RCC 7860 (cell line): ENCODE results near the gene IL17RA.

Source experiments
- DNase-seq: peaks from one replicate; pipeline ENCODE4 v3.0.0-alpha.2; 2015; ENCODE audit warnings: low spot score
- FAIRE-seq: peaks from 2 replicates; lab custom pipeline; 2012; peaks lifted over from hg19 to GRCh38; lab: Jason Lieb, UNC

Gene IL17RA

DNA sequence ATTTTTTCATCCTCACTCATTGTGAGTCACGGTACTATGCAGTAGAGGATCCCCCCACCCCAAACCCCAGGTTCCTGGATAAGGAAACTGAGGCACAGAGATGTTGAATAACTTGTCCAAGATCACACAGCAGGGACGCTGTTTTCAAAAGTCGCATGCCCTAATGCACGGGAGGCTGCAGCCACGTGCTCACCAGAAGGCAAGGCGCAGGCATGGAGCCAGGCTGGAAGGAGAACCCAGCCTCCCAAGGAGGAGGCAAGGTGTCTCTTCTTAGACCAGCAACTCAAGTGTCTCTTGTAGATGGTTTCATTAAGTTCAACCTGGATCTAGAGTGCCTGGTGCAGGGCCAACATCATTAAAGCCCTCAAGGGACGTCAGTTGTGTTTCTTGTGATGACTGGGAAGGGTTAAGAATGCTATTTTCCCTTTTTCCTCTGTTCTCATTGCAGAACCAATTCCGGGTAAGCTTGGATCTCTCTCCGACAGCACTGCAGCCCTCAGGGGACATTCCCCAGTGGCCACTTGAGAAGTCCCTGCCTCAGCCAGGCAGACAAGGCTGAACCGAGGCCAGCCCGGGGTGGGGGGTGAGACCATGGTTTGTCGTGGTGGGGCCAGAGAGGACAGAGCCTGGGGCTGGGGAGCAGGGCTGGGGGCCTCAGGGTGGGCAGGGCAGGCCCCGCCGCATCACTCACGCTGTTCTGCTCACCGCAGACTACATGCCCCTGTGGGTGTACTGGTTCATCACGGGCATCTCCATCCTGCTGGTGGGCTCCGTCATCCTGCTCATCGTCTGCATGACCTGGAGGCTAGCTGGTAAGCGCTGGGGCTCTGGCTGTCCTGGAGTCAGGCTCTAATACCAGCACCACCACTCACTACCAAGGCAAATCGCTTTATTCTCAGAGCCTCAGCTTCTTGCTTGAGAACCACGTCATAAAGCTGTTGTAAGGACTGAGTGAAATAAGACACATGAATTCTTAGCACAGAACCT, 20.6 kb downstream of the IL17RA start:
- DNase-seq (no peak), FAIRE-seq (no peak)

DNA sequence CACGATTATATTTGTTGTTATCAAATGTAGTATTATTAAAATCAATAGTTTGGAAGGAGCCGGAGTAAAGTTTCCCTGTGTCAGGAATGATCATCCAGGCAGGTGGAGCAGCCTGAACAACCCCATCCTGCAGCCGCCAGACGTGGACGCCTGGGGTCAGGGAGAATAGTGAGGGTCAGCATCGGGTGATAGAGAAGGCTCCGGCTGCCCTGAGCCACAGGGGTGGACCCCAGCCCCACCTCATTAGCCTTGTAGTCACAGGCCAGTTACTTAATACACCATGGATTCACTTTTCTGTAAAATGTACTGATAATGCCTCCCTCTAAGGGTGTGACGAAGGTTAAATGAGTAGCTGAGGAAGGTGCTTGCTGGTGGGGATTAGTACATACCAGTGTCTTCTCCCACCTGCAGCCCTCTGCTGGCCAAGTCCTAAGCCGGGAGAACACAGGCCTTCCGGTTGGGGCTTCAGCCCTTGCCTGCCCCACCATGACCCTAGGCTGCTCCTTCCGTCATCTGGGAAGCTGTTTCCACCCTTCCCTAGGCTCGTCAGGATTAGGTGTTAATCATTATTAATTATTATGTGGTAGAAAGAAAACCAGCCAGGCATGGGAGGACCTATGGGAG, 21.5 kb downstream of the IL17RA start:
- FAIRE-seq (no peak), DNase-seq (no peak)

DNA sequence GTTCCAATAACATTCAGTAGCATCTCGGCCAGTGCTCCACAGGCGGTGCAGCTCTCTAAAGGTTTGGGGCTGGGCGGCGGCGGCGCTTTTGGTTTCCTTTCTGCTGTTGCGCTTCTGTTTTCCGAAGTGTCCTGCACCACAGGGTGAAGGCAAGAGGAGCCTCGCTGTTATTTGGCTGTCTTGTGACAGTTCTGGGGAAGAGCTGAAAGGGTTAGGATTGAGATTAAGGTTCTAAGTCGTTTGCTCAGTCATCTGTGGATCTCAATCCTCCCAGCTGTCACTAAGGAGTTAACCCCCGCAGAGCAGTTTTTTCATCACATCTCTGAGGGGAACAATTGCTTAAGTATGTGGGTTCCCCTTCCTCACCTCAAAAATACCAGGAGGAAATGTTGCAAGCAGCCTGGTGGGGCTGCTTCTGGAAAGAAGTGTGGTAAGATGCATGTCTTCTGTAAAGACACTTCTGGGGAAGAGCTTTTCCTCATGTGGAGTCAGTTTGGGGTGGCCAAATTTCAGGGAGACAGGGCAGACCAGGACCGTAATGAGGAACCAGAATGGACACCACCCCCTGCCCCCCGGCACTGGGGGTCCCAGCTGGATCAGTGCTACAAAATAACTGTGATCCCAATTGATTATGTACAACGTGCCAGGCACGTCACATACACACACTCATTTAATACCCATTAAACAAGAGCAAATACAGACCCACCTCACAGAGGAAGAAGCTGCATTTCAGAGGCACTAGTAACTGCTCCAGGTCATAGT, 22.2 kb downstream of the IL17RA start:
- FAIRE-seq = no peak

DNA sequence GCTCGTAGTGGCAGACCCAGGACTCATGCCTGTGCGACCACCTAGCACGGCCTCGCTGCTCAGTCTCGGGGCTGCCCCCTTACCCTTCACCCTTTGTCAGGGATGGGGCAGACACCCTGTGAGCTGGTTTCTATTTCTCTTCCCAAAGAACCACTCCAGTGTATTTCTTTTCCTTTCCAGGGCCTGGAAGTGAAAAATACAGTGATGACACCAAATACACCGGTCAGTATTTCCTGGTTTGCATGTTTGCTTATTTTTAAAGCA, 22.7 kb downstream of the IL17RA start:
- FAIRE-seq (no peak), DNase-seq (no peak)

More for the DNA sequence above, 22.2 kb downstream of the IL17RA start:
- DNase-seq = no peak

DNA sequence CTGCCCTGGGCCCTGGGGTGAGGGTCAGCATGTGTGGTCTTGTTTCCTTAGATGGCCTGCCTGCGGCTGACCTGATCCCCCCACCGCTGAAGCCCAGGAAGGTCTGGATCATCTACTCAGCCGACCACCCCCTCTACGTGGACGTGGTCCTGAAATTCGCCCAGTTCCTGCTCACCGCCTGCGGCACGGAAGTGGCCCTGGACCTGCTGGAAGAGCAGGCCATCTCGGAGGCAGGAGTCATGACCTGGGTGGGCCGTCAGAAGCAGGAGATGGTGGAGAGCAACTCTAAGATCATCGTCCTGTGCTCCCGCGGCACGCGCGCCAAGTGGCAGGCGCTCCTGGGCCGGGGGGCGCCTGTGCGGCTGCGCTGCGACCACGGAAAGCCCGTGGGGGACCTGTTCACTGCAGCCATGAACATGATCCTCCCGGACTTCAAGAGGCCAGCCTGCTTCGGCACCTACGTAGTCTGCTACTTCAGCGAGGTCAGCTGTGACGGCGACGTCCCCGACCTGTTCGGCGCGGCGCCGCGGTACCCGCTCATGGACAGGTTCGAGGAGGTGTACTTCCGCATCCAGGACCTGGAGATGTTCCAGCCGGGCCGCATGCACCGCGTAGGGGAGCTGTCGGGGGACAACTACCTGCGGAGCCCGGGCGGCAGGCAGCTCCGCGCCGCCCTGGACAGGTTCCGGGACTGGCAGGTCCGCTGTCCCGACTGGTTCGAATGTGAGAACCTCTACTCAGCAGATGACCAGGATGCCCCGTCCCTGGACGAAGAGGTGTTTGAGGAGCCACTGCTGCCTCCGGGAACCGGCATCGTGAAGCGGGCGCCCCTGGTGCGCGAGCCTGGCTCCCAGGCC, 23.7 kb downstream of the IL17RA start:
- FAIRE-seq = no peak
- no peak for DNase-seq

DNA sequence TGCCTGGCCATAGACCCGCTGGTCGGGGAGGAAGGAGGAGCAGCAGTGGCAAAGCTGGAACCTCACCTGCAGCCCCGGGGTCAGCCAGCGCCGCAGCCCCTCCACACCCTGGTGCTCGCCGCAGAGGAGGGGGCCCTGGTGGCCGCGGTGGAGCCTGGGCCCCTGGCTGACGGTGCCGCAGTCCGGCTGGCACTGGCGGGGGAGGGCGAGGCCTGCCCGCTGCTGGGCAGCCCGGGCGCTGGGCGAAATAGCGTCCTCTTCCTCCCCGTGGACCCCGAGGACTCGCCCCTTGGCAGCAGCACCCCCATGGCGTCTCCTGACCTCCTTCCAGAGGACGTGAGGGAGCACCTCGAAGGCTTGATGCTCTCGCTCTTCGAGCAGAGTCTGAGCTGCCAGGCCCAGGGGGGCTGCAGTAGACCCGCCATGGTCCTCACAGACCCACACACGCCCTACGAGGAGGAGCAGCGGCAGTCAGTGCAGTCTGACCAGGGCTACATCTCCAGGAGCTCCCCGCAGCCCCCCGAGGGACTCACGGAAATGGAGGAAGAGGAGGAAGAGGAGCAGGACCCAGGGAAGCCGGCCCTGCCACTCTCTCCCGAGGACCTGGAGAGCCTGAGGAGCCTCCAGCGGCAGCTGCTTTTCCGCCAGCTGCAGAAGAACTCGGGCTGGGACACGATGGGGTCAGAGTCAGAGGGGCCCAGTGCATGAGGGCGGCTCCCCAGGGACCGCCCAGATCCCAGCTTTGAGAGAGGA, 24.5 kb downstream of the IL17RA start:
- DNase-seq (no peak), FAIRE-seq (no peak)

DNA sequence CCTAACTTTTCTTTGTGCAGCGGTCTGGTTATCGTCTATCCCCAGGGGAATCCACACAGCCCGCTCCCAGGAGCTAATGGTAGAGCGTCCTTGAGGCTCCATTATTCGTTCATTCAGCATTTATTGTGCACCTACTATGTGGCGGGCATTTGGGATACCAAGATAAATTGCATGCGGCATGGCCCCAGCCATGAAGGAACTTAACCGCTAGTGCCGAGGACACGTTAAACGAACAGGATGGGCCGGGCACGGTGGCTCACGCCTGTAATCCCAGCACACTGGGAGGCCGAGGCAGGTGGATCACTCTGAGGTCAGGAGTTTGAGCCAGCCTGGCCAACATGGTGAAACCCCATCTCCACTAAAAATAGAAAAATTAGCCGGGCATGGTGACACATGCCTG, 25.2 kb downstream of the IL17RA start:
- DNase-seq (no peak), FAIRE-seq (no peak)

DNA sequence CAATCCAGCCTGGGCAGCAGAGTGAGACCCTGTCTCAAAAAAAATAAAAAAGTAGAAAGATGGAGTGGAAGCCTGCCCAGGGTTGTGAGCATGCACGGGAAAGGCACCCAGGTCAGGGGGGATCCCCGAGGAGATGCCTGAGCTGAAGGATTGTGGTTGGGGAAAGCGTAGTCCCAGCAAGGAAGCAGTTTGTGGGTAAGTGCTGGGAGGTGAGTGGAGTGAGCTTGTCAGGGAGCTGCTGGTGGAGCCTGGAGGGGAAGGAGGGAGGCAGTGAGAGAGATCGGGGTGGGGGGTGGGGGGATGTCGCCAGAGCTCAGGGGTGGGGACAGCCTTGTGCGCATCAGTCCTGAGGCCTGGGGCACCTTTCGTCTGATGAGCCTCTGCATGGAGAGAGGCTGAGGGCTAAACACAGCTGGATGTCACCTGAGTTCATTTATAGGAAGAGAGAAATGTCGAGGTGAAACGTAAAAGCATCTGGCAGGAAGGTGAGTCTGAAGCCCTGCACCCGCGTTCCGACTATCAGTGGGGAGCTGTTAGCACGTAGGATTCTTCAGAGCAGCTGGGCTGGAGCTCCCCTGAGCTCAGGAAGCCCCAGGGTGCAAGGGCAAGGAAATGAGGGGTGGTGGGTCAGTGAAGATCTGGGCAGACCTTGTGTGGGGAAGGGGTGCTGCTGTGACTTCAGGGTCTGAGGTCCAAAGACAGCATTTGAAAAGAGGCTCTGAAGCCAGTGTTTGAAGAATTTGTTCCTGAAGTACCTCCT, 26.2 kb downstream of the IL17RA start:
- no peak for FAIRE-seq
- no peak for DNase-seq

DNA sequence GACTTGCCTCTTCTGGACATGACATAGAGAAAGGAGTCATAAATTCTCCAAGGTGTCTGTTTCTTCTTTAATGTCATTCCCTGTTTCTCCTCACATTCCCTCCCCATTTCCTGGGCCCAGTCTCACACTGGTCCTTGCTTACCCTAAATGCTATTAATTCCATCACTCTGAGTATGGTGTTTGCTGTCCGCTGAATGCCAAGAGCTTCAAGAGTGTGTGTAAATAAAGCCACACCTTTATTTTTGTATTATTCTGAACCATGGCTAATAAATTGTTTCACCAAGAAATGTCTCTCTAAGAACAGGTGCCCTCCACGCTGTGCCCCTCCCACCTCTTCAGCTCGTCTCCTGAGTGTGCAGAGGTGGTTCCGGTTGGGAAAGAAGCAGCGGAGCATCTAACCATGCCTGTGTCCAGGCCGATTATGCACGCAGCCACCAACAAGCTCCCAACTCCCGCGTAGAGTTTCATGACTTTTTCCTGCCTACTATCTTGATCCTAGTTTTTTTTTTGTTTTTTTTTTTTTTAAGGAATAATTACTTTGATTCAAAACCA, 27.8 kb downstream of the IL17RA start:
- FAIRE-seq (no peak), DNase-seq (no peak)

DNA sequence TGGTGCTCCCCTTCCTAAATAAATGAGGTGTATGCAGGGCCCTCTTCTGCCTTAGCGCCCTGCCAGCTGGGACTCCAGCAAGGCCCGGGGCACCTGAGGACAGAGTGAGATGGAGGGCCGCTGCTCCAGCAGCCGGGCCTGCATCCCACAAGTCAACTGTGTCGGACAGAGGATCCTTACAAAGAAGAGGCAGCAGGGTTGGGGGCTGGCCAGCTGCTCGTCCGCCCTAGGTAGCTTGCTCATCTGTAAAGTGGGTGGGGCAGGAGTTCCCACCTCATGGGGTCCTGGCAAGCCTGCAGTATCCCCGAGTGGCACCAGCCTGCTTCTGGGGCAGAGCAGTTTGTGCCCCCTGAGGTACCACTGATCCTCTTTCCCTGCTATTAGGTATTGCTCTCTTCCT, 28.8 kb downstream of the IL17RA start:
- no peak for DNase-seq
- no peak for FAIRE-seq

DNA sequence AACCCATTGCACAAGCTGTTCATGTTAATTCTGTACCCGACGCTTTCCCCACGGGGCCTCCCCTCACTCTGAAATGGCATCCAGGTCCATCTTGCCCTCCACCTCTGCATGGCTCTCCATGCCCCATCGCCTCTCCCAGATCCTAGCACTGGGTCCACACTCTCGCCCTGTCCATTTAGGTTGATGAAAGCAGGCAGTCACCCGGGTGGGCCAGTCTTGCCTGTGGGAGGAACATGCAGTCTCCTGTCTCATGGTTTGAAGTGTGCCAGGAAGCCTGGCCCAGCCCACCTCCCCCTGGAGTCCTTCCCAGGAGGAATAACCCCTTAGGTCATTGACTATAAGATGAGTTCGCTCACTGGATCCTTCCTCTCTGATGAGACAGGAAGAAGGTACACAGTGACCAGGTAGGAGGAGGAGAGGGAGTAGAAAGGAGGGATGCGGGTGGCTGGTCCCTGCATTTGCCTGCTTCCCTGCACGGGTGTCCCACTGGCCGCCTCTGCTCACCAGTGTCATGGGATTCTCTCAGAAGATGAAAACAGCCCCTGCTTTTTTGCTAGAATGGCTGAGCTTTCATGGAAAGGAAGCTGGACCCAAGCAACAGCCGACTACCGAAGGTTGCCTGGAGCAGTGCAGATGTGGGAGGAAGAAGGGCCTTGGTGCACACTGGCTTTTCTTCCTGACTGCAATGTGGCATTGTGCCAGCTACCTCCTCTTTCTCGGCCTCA, 29.5 kb downstream of the IL17RA start:
- no peak for DNase-seq
- no peak for FAIRE-seq

DNA sequence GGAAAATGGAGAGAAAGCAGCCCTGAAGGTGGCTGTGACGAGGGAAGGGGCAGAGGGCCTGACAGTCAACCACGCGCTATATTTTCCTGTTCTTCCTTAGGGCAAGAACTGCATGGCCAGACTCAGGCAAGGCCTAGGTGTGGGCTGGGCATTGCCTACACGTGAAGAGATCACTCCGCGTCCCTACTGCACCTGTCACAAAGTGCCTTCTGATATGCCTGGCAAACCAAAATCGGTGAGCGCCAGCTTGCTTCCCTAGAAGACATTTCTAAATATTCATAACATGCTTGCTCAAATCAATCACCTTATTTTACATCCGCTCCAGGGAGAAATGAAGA, 30.1 kb downstream of the IL17RA start:
- DNase-seq (no peak), FAIRE-seq (no peak)

DNA sequence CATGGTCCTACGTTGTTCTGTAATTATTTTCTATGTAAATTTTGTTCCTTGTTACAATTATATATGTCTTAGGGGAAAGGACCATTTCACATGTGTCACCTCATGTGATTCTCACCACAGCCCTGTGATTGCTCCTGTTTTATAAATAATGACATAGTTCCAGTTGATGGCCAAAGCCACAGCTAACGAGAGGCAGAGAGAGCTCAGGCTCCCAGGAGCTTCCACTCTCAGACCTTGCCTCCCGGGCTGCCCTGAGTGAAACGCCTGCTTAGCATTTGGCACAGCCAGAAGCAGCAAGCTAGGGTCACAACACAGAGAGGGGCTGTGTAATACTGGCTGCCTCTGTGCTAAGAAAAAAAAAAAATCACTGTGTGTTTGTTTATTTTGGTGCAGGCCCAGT, 30.4 kb downstream of the IL17RA start:
- FAIRE-seq (no peak), DNase-seq (no peak)

DNA sequence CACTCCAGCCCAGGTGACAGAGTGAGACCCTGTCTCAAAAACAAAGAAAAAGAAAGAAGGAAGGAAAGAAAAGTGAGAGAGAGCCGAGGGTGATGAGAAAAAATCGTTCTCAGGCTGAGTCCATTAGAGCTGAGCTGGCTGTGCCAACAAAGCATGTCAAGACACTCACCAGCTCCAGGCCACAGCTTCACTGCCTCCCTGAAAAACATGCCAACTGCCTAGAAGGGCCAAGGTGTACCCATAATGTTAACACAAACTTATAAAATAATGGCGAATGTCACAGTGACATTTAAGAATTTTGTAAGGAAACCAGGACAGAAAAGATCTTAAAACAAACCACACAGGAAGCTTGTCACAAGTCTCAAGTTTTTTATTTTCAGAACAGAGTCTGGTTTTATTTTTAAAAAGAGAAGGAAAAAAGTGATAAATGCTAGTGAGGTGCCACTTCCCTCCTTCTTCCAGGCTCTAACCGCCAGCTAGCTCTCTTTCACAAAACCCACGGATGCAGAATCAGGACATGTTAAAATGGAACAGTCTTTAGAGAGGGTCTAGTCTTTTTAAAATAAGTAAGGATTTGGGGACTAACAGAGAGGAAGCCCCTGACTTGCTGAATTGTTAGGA, 31.3 kb downstream of the IL17RA start:
- DNase-seq (no peak), FAIRE-seq (no peak)

DNA sequence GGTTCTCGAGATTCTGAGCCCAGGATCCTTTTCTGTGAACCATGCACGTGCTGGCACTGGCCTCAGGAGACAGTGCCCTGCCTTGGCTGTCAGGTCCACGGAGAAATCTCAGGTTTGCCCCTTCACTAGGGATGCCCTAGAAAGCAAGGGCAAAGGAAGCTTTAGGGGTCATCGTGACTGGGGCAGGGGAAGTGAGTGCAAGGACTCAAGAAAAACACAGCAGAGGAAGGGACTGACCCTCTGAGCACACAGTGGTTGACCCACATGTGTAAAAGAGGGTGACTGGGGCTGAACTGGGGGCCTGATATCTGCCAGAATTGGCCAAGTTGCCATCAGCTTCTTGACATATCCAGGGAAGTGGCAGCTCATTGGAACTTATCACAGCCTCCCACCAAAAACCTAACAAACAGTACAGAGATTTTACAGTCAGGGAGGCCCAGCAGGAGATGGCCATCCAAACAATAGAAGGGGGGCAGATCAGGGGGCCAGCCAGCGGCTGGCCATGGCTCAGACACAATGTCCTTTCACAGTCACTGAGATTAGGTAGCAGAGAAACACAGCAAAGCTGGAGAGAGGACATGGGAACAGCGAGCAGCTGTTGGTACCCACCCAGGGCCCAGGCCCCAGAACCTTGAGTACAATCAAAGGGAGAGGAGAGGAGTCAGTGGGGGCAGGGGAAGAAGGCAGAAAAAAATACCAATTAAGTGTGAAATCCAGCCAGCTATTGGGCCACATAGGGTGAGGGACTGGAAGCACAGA, 32.0 kb downstream of the IL17RA start:
- FAIRE-seq = no peak
- DNase-seq = no peak

DNA sequence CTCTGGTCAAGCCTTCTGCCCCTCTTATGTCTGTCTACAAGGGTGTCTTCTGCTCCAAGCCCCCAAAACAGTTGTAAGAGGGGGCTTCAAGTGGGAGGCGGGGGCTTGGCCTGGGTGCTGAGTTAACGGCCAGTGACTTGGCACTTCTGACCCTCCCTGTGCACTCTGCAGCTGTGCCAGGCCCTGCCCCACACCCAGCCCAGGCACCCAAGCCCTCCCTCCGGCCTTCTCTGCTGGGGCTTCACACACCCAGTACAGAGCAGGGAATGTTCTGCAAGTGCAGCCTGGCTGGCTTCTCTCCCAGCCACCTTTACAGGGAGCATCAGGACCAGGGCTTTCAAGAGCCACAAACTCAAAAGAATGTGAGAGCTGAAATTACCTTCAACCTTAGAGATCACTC, 32.6 kb downstream of the IL17RA start:
- no peak for FAIRE-seq
- no peak for DNase-seq

DNA sequence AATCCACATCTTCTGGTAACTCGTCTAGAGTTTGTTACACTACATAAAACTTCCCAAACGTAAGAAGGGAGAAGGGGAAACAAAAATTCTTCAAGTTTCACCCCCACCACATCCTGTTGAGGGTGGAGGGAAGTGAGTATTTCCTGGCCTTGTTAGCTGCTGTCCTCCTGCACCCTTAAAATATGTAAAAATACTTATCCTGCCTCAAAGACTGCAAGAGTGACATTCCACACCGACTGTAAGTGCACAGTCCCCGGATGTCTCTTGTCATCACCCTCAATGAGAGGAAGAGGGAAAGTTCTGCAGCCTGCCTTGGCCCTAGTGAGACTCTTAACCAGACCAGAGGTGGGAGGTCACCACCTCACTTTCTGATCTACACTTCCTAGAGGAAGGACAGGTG, 33.1 kb downstream of the IL17RA start:
- FAIRE-seq (no peak), DNase-seq (no peak)
